Measurements from ENCODE around the gene LGR6.
"Not testable (repeated sequence)": the region's sequence is repeated elsewhere in the genome, so short reads cannot be mapped to it uniquely, and the experiment has no call there.

Gene LGR6

GRCh38 chr1:202238914-202239313, 45.3 kb downstream of the LGR6 start:
- Histone ChIP-seq H3K36me3 (ENCODE audit: control insufficient read depth, insufficient read depth, low read length) (no peaks in the 10 kb centered on the region), H3K4me3 (ENCODE audit: low read length) (no peak overlapping the region), H3K4me1 (ENCODE audit: control insufficient read depth, insufficient read depth, low read length) (no peaks in the 10 kb centered on the region), H3K9ac (ENCODE audit: low read length) (no peak overlapping the region), H3K27ac (ENCODE audit: low read depth, low read length) (no peak overlapping the region), H3K27me3 (ENCODE audit: control insufficient read depth, insufficient read depth, low read length) (peaks cover 5% of the 10 kb centered on the region)

- not testable (repeated sequence) for H3K9ac ChIP-seq (ENCODE audit: low read length); H3K4me3 ChIP-seq (ENCODE audit: low read length); H3K36me3 ChIP-seq (ENCODE audit: control insufficient read depth, insufficient read depth, low read length); H3K27ac ChIP-seq (ENCODE audit: low read depth, low read length); H3K27me3 ChIP-seq (ENCODE audit: control insufficient read depth, insufficient read depth, low read length); H3K4me1 ChIP-seq (ENCODE audit: control insufficient read depth, insufficient read depth, low read length)
Measured at GRCh38 chr1:202240226-202240625, 46.6 kb downstream of the LGR6 start.

GRCh38 chr1:202240956-202241355, 47.4 kb downstream of the LGR6 start:
- no peaks in the 10 kb centered on the region for H3K4me1 ChIP-seq (ENCODE audit: control insufficient read depth, insufficient read depth, low read length)

GRCh38 chr1:202241376-202242079, 47.9 kb downstream of the LGR6 start:
- H3K27ac ChIP-seq (ENCODE audit: low read depth, low read length), result no peak overlapping the region
- no peak overlapping the region for H3K4me3 ChIP-seq (ENCODE audit: low read length)
- H3K9ac ChIP-seq (ENCODE audit: low read length), result no peak overlapping the region
- H3K27me3 ChIP-seq (ENCODE audit: control insufficient read depth, insufficient read depth, low read length), result peaks cover 5% of the 10 kb centered on the region
- no peaks in the 10 kb centered on the region for H3K4me1 ChIP-seq (ENCODE audit: control insufficient read depth, insufficient read depth, low read length)
- H3K36me3 ChIP-seq (ENCODE audit: control insufficient read depth, insufficient read depth, low read length), result no peaks in the 10 kb centered on the region

More at GRCh38 chr1:202240956-202241355, 47.4 kb downstream of the LGR6 start:
- H3K36me3 ChIP-seq (ENCODE audit: control insufficient read depth, insufficient read depth, low read length), result no peaks in the 10 kb centered on the region
- no peak overlapping the region for H3K4me3 ChIP-seq (ENCODE audit: low read length)
- H3K27ac ChIP-seq (ENCODE audit: low read depth, low read length), result no peak overlapping the region
- H3K27me3 ChIP-seq (ENCODE audit: control insufficient read depth, insufficient read depth, low read length), result peaks cover 5% of the 10 kb centered on the region
- H3K9ac ChIP-seq (ENCODE audit: low read length), result no peak overlapping the region

- no peaks in the 10 kb centered on the region for H3K27me3 ChIP-seq (ENCODE audit: control insufficient read depth, insufficient read depth, low read length)
- no peaks in the 10 kb centered on the region for H3K4me1 ChIP-seq (ENCODE audit: control insufficient read depth, insufficient read depth, low read length)
- H3K9ac ChIP-seq (ENCODE audit: low read length), result no peak overlapping the region
- no peak overlapping the region for H3K4me3 ChIP-seq (ENCODE audit: low read length)
- no peak overlapping the region for H3K27ac ChIP-seq (ENCODE audit: low read depth, low read length)
- no peaks in the 10 kb centered on the region for H3K36me3 ChIP-seq (ENCODE audit: control insufficient read depth, insufficient read depth, low read length)
Measured at GRCh38 chr1:202242080-202242419, 48.5 kb downstream of the LGR6 start.

GRCh38 chr1:202243006-202243405, 49.4 kb downstream of the LGR6 start:
- Histone ChIP-seq H3K9ac (ENCODE audit: low read length) (no peak overlapping the region), H3K4me1 (ENCODE audit: control insufficient read depth, insufficient read depth, low read length) (no peaks in the 10 kb centered on the region), H3K4me3 (ENCODE audit: low read length) (no peak overlapping the region)

GRCh38 chr1:202244841-202245261, 51.3 kb downstream of the LGR6 start:
- H3K4me3 ChIP-seq (ENCODE audit: low read length), result no peak overlapping the region
- H3K27me3 ChIP-seq (ENCODE audit: control insufficient read depth, insufficient read depth, low read length), result no peaks in the 10 kb centered on the region
- H3K4me1 ChIP-seq (ENCODE audit: control insufficient read depth, insufficient read depth, low read length), result no peaks in the 10 kb centered on the region
- H3K27ac ChIP-seq (ENCODE audit: low read depth, low read length), result no peak overlapping the region
- H3K9ac ChIP-seq (ENCODE audit: low read length), result no peak overlapping the region
- H3K36me3 ChIP-seq (ENCODE audit: control insufficient read depth, insufficient read depth, low read length), result no peaks in the 10 kb centered on the region

More at GRCh38 chr1:202243006-202243405, 49.4 kb downstream of the LGR6 start:
- Histone ChIP-seq H3K27ac (ENCODE audit: low read depth, low read length) (no peak overlapping the region), H3K27me3 (ENCODE audit: control insufficient read depth, insufficient read depth, low read length) (no peaks in the 10 kb centered on the region), H3K36me3 (ENCODE audit: control insufficient read depth, insufficient read depth, low read length) (no peaks in the 10 kb centered on the region)

GRCh38 chr1:202245391-202245790, 51.8 kb downstream of the LGR6 start:
- Histone ChIP-seq H3K9ac (ENCODE audit: low read length) (no peak overlapping the region), H3K27ac (ENCODE audit: low read depth, low read length) (no peak overlapping the region), H3K4me1 (ENCODE audit: control insufficient read depth, insufficient read depth, low read length) (no peaks in the 10 kb centered on the region), H3K27me3 (ENCODE audit: control insufficient read depth, insufficient read depth, low read length) (no peaks in the 10 kb centered on the region), H3K4me3 (ENCODE audit: low read length) (no peak overlapping the region), H3K36me3 (ENCODE audit: control insufficient read depth, insufficient read depth, low read length) (no peaks in the 10 kb centered on the region)

- H3K9ac ChIP-seq (ENCODE audit: low read length), result no peak overlapping the region
- H3K36me3 ChIP-seq (ENCODE audit: control insufficient read depth, insufficient read depth, low read length), result no peaks in the 10 kb centered on the region
- H3K27me3 ChIP-seq (ENCODE audit: control insufficient read depth, insufficient read depth, low read length), result no peaks in the 10 kb centered on the region
- no peak overlapping the region for H3K27ac ChIP-seq (ENCODE audit: low read depth, low read length)
- no peak overlapping the region for H3K4me3 ChIP-seq (ENCODE audit: low read length)
- H3K4me1 ChIP-seq (ENCODE audit: control insufficient read depth, insufficient read depth, low read length), result no peaks in the 10 kb centered on the region
Measured at GRCh38 chr1:202247104-202247503, 53.5 kb downstream of the LGR6 start.

GRCh38 chr1:202247837-202248795, 54.5 kb downstream of the LGR6 start:
- Histone ChIP-seq H3K9ac (ENCODE audit: low read length) (no peak overlapping the region), H3K4me1 (ENCODE audit: control insufficient read depth, insufficient read depth, low read length) (no peaks in the 10 kb centered on the region), H3K27me3 (ENCODE audit: control insufficient read depth, insufficient read depth, low read length) (no peaks in the 10 kb centered on the region), H3K36me3 (ENCODE audit: control insufficient read depth, insufficient read depth, low read length) (no peaks in the 10 kb centered on the region), H3K4me3 (ENCODE audit: low read length) (no peak overlapping the region), H3K27ac (ENCODE audit: low read depth, low read length) (no peak overlapping the region)

GRCh38 chr1:202248861-202249260, 55.3 kb downstream of the LGR6 start:
- H3K4me3 ChIP-seq (ENCODE audit: low read length), result no peak overlapping the region
- H3K36me3 ChIP-seq (ENCODE audit: control insufficient read depth, insufficient read depth, low read length), result no peaks in the 10 kb centered on the region
- no peak overlapping the region for H3K27ac ChIP-seq (ENCODE audit: low read depth, low read length)
- no peak overlapping the region for H3K9ac ChIP-seq (ENCODE audit: low read length)
- no peaks in the 10 kb centered on the region for H3K4me1 ChIP-seq (ENCODE audit: control insufficient read depth, insufficient read depth, low read length)
- no peaks in the 10 kb centered on the region for H3K27me3 ChIP-seq (ENCODE audit: control insufficient read depth, insufficient read depth, low read length)

GRCh38 chr1:202249436-202249835, 55.8 kb downstream of the LGR6 start:
- no peaks in the 10 kb centered on the region for H3K36me3 ChIP-seq (ENCODE audit: control insufficient read depth, insufficient read depth, low read length)
- H3K9ac ChIP-seq (ENCODE audit: low read length), result no peak overlapping the region
- no peak overlapping the region for H3K27ac ChIP-seq (ENCODE audit: low read depth, low read length)
- no peaks in the 10 kb centered on the region for H3K4me1 ChIP-seq (ENCODE audit: control insufficient read depth, insufficient read depth, low read length)
- H3K4me3 ChIP-seq (ENCODE audit: low read length), result no peak overlapping the region
- no peaks in the 10 kb centered on the region for H3K27me3 ChIP-seq (ENCODE audit: control insufficient read depth, insufficient read depth, low read length)
